Progenitor cell of endocrine pancreas (in vitro differentiated cells): ENCODE measurements around the gene H1-8. TPM values are rescaled to one million over a fixed set of nuclear protein-coding genes. Genes with fewer than 3 reads are reported as not detected.

ENCODE experiments used
- DNase-seq: peaks from one replicate; pipeline ENCODE4 v3.0.0; 2021; ENCODE audit warnings: low spot score; ENCODE audit not compliant: unreplicated experiment
- H3K27ac Mint-ChIP-seq: 2 replicates; pipeline ENCODE4 v1.8.0; 2021; ENCODE audit warnings: mild to moderate bottlenecking, moderate library complexity, mixed read lengths
- H3K27me3 Mint-ChIP-seq: 2 replicates; pipeline ENCODE4 v1.8.0; 2021; ENCODE audit warnings: mixed read lengths
- H3K36me3 Mint-ChIP-seq: 2 replicates; pipeline ENCODE4 v1.8.0; 2022; ENCODE audit warnings: mixed read lengths; ENCODE audit not compliant: insufficient read depth
- H3K4me1 Mint-ChIP-seq: 2 replicates; pipeline ENCODE4 v1.8.0; 2021; ENCODE audit warnings: low read depth, mixed read lengths
- H3K4me3 Mint-ChIP-seq: 2 replicates; pipeline ENCODE4 v1.8.0; 2021; ENCODE audit warnings: low read depth, mild to moderate bottlenecking, moderate library complexity, mixed read lengths
- H3K9me3 Mint-ChIP-seq: 2 replicates; pipeline ENCODE4 v1.8.0; 2021; ENCODE audit warnings: low read depth, mixed read lengths
- CTCF ChIP-seq: fragments of 200-600 bp; sonication (generic); IDR thresholded peaks from one replicate; pipeline ENCODE4 v1.5.0; 2021; ENCODE audit warnings: antibody characterized with exemption, mild to moderate bottlenecking; ENCODE audit not compliant: unreplicated experiment
- total RNA-seq: library from RNA; stranded (reverse); gene quantifications from 2 replicates; pipeline ENCODE4 v1.2.1, GENCODE V29; 2021

The H1-8 gene
- total RNA-seq, 1 donor from 2014 or later = not detected

- H3K9me3 Mint-ChIP-seq = no peaks in the 10 kb centered on the region
- no peak for DNase-seq
- no peak overlapping the region for H3K27ac Mint-ChIP-seq
- no peak overlapping the region for H3K4me3 Mint-ChIP-seq
- peaks cover 13% of the 10 kb centered on the region for H3K27me3 Mint-ChIP-seq
- no peaks in the 10 kb centered on the region for H3K36me3 Mint-ChIP-seq
- peaks cover 32% of the 10 kb centered on the region for H3K4me1 Mint-ChIP-seq
- no peak for TF ChIP-seq CTCF
Observed at GRCh38 chr3:129597087-129597999, 54.4 kb downstream of the H1-8 start.

GRCh38 chr3:129598000-129598381 is 55.0 kb downstream of the H1-8 start:
- H3K27ac Mint-ChIP-seq = no peak overlapping the region
- H3K27me3 Mint-ChIP-seq = peaks cover 16% of the 10 kb centered on the region
- no peaks in the 10 kb centered on the region for H3K36me3 Mint-ChIP-seq
- H3K4me1 Mint-ChIP-seq = peaks cover 30% of the 10 kb centered on the region
- no peak for DNase-seq
- TF ChIP-seq CTCF = no peak
- no peak overlapping the region for H3K4me3 Mint-ChIP-seq
- H3K9me3 Mint-ChIP-seq = no peaks in the 10 kb centered on the region

DNA sequence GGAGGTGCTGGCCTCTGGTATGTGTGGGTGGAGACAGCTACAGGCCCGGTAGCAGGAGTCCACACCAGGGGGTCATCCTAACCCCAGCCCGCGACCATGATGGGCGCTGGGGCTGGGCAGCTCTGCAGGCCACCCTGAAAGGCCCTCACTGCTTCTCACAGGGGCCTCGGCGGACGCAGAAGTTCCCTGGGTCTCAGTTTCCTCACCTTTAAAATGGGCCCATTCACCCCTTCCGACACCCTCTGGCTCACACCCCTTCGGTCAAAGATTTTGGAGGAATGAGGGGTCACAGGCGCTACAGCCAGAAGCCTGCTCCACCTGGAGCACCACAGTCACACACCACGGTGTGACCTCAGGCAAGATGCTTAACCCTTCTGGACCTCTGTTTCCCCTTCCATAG is 55.5 kb downstream of the H1-8 start:
- H3K27ac Mint-ChIP-seq = no peak overlapping the region
- H3K9me3 Mint-ChIP-seq = no peaks in the 10 kb centered on the region
- H3K4me1 Mint-ChIP-seq = peaks cover 25% of the 10 kb centered on the region
- no peak for TF ChIP-seq CTCF
- DNase-seq = no peak
- H3K4me3 Mint-ChIP-seq = no peak overlapping the region
- no peaks in the 10 kb centered on the region for H3K36me3 Mint-ChIP-seq
- peaks cover 19% of the 10 kb centered on the region for H3K27me3 Mint-ChIP-seq

- Mint-ChIP-seq H3K27ac (no peak overlapping the region), H3K36me3 (no peaks in the 10 kb centered on the region), H3K4me1 (peaks cover 20% of the 10 kb centered on the region), H3K27me3 (peaks cover 25% of the 10 kb centered on the region), H3K4me3 (no peak overlapping the region), H3K9me3 (no peaks in the 10 kb centered on the region)
- DNase-seq = no peak
- TF ChIP-seq CTCF = no peak
Observed at GRCh38 chr3:129599073-129599472, 56.1 kb downstream of the H1-8 start.

DNA sequence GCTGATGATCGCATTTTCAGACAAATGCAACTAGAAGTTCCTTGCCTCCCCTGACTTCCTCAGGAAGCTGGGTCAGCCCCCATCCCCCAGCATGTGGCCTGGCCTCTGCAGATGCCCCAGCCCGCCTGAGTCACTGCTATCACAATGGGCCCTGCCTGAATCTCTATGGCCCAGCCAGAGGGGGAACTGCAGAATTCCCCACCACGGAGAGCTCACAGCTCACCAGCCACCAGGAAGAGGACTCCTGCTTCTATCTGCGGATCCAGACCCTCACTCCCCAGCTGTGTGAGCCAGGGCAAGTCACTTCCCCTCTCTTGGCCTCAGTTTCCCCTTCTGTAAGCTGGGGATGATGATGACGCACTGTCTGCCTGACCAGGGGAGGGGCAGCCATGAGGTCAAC is 56.6 kb downstream of the H1-8 start:
- no peak for TF ChIP-seq CTCF
- Mint-ChIP-seq H3K9me3 (no peaks in the 10 kb centered on the region), H3K27me3 (peaks cover 31% of the 10 kb centered on the region), H3K36me3 (no peaks in the 10 kb centered on the region), H3K27ac (no peak overlapping the region), H3K4me3 (no peak overlapping the region), H3K4me1 (peaks cover 15% of the 10 kb centered on the region)
- no peak for DNase-seq
